Chondrocyte (in vitro differentiated cells): ENCODE data around the gene CDK19. TPM values are rescaled to one million over a fixed set of nuclear protein-coding genes. Genes with fewer than 3 reads are reported as not detected.
"Not testable (repeated sequence)": the region's sequence is repeated elsewhere in the genome, so short reads cannot be mapped to it uniquely, and the experiment has no call there.

ENCODE experiments used
- DNase-seq: peaks from one replicate; pipeline ENCODE4 v3.0.0; 2021; ENCODE audit warnings: mixed read lengths, low spot score
- H3K27ac Mint-ChIP-seq: one replicate; pipeline ENCODE4 v1.8.0; 2021; ENCODE audit warnings: mild to moderate bottlenecking, moderate library complexity, mixed read lengths; ENCODE audit not compliant: unreplicated experiment
- H3K27me3 Mint-ChIP-seq: 2 replicates; pipeline ENCODE4 v1.8.0; 2021; ENCODE audit warnings: low read depth, mixed read lengths
- H3K36me3 Mint-ChIP-seq: 2 replicates; pipeline ENCODE4 v1.8.0; 2021; ENCODE audit warnings: low read depth, mixed read lengths
- H3K4me1 Mint-ChIP-seq: 2 replicates; pipeline ENCODE4 v1.8.0; 2021; ENCODE audit warnings: low read depth, mild to moderate bottlenecking, mixed read lengths
- H3K4me3 Mint-ChIP-seq: one replicate; pipeline ENCODE4 v1.8.0; 2021; ENCODE audit warnings: mild to moderate bottlenecking, moderate library complexity, mixed read lengths; ENCODE audit not compliant: unreplicated experiment
- H3K9me3 Mint-ChIP-seq: 2 replicates; pipeline ENCODE4 v1.8.0; 2021; ENCODE audit warnings: low read depth, mixed read lengths
- CTCF ChIP-seq: fragments of 200-600 bp; sonication (generic); IDR thresholded peaks from 2 replicates; pipeline ENCODE4 v1.5.0; 2021; ENCODE audit warnings: antibody characterized with exemption, mild to moderate bottlenecking, moderate library complexity
- total RNA-seq: library from RNA; stranded (reverse); gene quantifications from 3 replicates; pipeline ENCODE4 v1.2.1, GENCODE V29; 2021

The CDK19 gene
- total RNA-seq, 1 donor from 2014 or later, result 21.6 TPM

- Mint-ChIP-seq H3K27me3 (no peaks in the 10 kb centered on the region), H3K4me1 (no peaks in the 10 kb centered on the region), H3K4me3 (no peak overlapping the region), H3K27ac (no peak overlapping the region), H3K36me3 (peaks cover 3% of the 10 kb centered on the region), H3K9me3 (peaks cover 4% of the 10 kb centered on the region)
- TF ChIP-seq CTCF, result no peak
- DNase-seq, result no peak
Observed at GRCh38 chr6:110606151-110606550, 209.1 kb downstream of the CDK19 start.

- H3K36me3 Mint-ChIP-seq, H3K27ac Mint-ChIP-seq, H3K4me3 Mint-ChIP-seq, H3K27me3 Mint-ChIP-seq, DNase-seq, H3K9me3 Mint-ChIP-seq, H3K4me1 Mint-ChIP-seq: not testable (repeated sequence)
Observed at GRCh38 chr6:110600640-110601039, 214.6 kb downstream of the CDK19 start.

- no peak overlapping the region for H3K4me3 Mint-ChIP-seq
- H3K27me3 Mint-ChIP-seq, result no peaks in the 10 kb centered on the region
- no peaks in the 10 kb centered on the region for H3K4me1 Mint-ChIP-seq
- H3K27ac Mint-ChIP-seq, result no peak overlapping the region
- DNase-seq, result no peak
- TF ChIP-seq CTCF, result no peak
- H3K36me3 Mint-ChIP-seq, result no peaks in the 10 kb centered on the region
- no peaks in the 10 kb centered on the region for H3K9me3 Mint-ChIP-seq
Observed at GRCh38 chr6:110597761-110598160, 217.5 kb downstream of the CDK19 start.

GRCh38 chr6:110596354-110596753 lies 218.9 kb downstream of the CDK19 start:
- Mint-ChIP-seq H3K36me3 (no peaks in the 10 kb centered on the region), H3K27ac (no peak overlapping the region), H3K4me3 (no peak overlapping the region), H3K4me1 (no peaks in the 10 kb centered on the region), H3K9me3 (no peaks in the 10 kb centered on the region), H3K27me3 (no peaks in the 10 kb centered on the region)
- DNase-seq, result no peak
- TF ChIP-seq CTCF, result no peak

- no peaks in the 10 kb centered on the region for H3K27me3 Mint-ChIP-seq
- no peak overlapping the region for H3K4me3 Mint-ChIP-seq
- H3K4me1 Mint-ChIP-seq, result no peaks in the 10 kb centered on the region
- H3K9me3 Mint-ChIP-seq, result no peaks in the 10 kb centered on the region
- H3K36me3 Mint-ChIP-seq, result no peaks in the 10 kb centered on the region
- H3K27ac Mint-ChIP-seq, result no peak overlapping the region
- no peak for TF ChIP-seq CTCF
- no peak for DNase-seq
Observed at GRCh38 chr6:110595112-110595511, 220.2 kb downstream of the CDK19 start.

GRCh38 chr6:110593637-110594036 lies 221.6 kb downstream of the CDK19 start:
- H3K4me3 Mint-ChIP-seq, result no peak overlapping the region
- no peaks in the 10 kb centered on the region for H3K27me3 Mint-ChIP-seq
- H3K4me1 Mint-ChIP-seq, result no peaks in the 10 kb centered on the region
- no peak for DNase-seq
- H3K9me3 Mint-ChIP-seq, result no peaks in the 10 kb centered on the region
- H3K36me3 Mint-ChIP-seq, result no peaks in the 10 kb centered on the region
- no peak overlapping the region for H3K27ac Mint-ChIP-seq
- no peak for TF ChIP-seq CTCF
